T-helper 1 cell treated with Interleukin-12 subunit alpha and Interleukin-12 subunit beta and Interleukin-4 antibody, amounts not matched to agents 30 ng/mL and 1 ng/mL, for 36 hours (primary cell): ENCODE measurements around the gene MYOD1. TPM values are rescaled to one million over a fixed set of nuclear protein-coding genes. Genes with fewer than 3 reads are reported as not detected.

Experiments used
- intact Hi-C: fragments of 100-400 bp; cut with micrococcal nuclease; formaldehyde crosslinking; loops from one replicate; pipeline ENCODE4 v1.15.1; 2024
- total RNA-seq: library from RNA; stranded (reverse); gene quantifications from 2 replicates; pipeline ENCODE4 v1.2.3, GENCODE V29; 2022

The MYOD1 gene
- total RNA-seq, 1 donor from 2014 or later = not detected

DNA sequence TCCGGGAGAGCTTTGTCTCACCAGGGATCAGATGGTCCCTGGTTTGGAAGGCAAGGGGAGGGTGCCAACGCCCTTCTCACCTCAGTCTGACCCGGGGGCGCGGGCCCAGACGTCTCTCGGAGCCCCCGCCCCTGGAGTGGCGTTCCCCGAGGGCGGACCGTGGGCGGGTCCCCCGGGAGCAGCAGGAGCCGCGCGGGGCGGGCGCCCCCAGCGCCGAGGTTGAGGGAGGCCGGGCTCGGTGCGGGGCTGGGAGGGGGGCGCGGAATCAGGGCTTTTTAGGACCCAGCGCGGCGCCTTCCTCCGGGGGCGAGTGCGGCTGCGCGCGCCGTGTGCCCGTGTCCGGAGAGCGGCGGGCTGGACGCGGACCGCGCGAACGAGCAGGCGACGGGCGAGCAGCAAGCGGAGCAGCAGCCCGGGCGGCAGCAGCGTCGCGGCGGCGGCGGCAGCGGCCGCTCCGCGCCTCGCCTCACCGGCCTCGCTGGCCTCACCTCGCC lies 15.1 kb downstream of the MYOD1 start, which contains the start of gene KCNC1:
TSS of gene KCNC1 (plus strand) at position 364 of the 494 bp plus-strand sequence. CDS start 1,222 bp downstream, outside the sequence.
- intact Hi-C loops = no loop called here

DNA sequence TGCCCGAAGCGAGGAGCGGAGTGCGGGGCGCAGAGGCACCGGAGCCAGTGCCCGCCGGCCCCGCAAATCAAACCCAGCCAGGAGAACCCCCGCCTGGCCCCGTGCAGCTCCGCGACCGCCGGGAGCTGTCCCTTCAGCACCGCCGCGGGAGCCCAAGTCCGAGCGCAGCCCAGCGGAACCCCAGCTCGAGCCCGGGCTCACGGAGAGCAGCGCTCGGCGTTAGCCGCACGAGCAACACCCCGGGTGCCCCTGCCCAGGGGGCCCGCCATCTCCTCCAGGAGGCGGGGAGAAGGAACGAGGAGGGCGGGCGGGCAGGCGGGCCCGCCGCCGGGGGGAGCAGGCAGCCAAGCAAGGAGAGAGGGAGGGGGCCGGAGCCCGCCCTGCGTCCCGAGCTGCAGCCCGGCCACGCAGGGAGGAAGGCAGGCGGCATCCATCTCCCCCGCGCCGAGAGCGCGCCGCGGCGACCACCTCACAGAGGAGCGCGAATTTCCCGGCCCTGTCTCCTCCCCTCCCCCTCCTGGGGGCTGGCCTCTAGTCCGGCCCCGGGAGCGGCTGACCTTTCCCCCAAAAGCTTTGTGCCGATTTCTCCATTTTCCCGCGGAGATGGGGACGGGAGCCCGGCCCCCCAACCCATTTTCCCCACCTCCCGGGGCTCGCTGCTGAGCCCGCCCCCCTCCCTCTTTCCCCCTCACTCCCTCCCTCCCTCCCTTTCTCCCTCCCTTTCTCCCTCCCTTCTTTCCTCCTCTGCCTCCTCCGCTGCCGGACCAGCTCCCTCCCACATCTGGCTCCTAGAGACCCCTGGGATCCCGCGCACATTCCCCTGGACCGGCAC lies 15.8 kb downstream of the MYOD1 start:
- intact Hi-C loops = loop anchor here (5.0 kb wide), 1 partner anchor 1128 kb away; no protein-coding TSS in a partner anchor

DNA sequence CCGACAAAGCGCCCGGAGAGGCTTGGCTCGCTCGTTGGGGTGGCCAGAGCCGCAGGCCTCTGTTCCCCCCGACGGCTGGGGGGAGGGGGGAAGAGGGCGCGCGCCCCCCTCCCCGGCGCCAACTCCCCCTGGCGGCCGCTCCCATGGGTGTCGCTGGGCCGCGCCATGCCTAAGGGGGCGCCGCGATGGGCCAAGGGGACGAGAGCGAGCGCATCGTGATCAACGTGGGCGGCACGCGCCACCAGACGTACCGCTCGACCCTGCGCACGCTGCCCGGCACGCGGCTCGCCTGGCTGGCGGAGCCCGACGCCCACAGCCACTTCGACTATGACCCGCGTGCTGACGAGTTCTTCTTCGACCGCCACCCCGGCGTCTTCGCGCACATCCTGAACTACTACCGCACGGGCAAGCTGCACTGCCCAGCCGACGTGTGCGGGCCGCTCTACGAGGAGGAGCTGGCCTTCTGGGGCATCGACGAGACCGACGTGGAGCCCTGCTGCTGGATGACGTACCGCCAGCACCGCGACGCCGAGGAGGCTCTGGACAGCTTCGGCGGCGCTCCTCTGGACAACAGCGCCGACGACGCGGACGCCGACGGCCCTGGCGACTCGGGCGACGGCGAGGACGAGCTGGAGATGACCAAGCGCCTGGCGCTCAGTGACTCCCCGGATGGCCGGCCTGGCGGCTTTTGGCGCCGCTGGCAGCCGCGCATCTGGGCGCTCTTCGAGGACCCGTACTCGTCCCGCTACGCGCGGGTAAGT lies 16.6 kb downstream of the MYOD1 start:
- intact Hi-C loops = loop anchor here (5.0 kb wide), 1 partner anchor 1129 kb away; no protein-coding TSS in a partner anchor

DNA sequence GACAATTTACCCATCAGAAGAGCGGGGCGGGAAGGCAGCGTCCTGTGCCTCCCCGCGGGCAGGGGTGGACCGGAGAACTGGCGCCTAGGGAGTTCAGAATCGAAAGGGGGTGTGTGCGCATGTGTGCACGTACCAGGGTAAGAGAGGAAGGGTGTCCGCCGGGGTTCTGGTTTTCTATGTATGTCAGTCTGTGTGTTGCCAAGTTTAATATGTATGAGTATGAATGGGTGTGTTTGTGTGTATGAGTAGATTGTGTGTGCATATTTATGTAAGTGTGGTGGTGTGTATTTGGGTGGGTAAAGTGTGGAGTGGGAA lies 17.2 kb downstream of the MYOD1 start:
- intact Hi-C loops = loop anchor here (5.0 kb wide), 1 partner anchor 1129 kb away; no protein-coding TSS in a partner anchor

DNA sequence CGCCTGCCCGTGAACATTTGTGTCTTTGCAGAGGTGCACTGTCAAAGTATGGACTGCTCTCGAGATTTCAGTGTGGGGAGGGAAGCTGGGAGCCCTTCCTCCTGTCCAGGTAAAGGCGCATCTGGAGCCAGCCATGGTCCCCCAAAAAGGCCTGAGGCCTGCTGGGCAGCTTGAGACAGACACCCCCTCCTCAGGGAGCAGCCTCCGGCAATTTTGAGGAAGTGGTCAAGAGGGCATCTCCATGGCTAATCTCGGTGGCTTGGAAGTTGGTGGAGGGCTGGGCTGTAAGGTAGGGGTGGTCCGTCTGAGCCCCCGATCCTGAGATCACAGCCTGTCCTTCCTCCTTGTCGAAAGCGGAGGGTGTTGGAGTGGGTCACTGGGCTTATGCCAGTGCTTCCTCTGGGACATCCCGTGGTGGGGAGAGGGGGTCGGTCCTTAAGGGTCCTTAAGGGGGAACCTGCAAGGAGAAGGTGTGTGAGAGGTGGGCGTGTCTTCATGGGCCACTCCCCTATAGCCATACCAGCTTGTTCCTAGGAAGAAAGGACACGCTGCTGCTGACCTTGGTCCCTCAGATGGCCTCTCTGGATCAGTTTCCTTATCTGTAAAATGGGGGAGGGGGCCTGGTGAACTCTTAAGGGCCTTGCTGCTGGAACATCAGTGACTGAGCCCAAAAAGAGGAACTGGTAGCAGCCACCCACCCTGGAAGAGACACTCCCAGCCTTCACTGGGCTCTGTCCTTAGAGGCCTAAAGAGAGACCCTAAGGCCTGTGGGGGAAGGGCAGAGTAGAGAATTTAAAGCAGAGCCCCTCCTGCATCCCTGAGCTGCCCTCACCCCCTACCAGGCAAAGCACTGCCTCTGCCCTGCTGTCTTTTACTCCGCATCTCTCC lies 17.8 kb downstream of the MYOD1 start:
- intact Hi-C loops = loop anchor here (5.0 kb wide), 1 partner anchor 1130 kb away; no protein-coding TSS in a partner anchor

DNA sequence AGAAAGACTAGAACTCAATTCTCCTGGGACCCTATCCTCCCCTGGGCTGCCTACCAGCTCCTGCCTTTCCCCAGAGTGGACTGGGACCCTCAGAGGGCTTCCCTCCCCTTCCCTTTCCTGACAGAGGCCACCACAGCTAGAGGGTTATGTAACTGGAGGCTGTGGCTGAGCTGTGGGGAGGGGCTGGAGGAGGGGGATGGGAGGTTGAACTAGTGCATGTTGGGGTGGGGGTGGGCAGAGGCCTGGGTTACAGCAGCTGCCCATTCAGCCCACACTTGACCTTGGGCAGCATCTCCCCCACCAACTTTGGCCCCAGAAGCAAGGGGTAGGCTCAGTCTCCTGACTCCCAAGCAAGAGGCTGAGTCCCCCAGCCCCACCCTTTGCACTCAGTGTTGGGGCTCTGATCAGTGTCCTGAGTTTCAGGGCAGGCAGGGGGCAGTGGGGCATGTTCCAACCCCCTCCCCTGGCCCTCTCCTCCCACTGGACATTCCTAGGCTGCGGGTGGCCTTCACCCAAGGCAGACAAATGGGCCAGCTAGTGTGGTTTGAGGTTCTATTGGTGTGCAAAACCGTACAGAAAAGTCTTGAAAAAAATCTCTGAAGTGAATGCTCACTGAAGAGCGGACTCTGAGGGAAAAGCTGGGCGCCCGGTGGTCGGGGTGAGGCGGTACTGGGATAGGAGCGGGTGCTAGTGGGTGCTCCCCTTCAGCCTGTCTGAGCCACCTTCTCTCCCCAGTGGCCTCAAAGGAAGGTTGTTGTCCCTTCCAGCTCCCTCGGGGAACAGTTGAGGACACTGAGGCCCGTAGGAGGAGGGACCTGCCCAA lies 19.0 kb downstream of the MYOD1 start:
- intact Hi-C loops = loop anchor here (5.0 kb wide), 1 partner anchor 1131 kb away; no protein-coding TSS in a partner anchor

DNA sequence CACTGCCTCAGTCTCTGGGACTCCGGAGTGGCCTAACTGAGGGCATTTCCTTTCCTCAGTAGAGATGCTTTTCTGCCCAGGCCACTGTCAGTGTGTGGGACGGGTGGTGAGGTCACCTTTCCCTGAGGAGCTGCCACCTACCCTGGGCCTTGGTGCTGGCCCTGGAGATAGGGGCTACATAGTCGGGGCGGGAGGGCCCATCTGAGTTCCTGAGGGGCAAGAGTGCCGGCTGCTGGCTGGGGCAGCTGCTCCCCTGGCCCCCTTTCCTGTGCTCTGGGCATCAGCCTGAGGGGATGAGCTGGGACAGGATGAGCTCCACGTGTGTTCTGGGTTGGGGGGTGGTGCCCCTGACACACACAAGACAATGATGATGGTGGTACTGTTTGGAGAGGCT lies 20.6 kb downstream of the MYOD1 start:
- intact Hi-C loops = loop anchor here (5.0 kb wide), 1 partner anchor 1133 kb away; no protein-coding TSS in a partner anchor

DNA sequence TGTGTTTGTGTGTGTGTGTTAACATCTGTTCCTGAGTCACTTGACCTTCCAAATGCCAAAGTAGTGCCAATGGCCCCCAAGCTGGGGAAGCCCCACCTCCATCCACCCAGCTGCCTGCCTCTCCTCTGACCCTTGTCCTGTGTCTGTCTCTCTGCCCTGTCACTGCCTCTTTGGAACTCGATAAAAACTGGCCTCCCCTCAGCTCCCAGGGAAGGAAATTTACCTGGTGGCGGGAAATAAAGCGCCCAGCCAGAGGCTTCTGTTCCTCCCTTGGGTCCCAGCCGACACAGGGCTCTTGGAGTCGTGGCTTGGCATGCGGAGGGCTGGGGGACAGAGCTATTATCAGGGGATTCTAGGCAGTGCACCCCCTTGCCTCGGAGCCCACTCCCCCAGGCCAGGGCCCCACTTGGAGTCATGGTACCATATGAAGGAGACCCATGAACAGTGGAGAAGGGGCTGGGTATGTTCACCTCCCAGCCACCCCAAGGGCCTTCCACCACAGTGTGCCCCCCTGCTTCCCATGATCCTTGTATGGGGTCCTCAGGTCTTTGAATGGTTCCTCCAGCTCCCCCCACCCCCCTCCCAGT lies 21.4 kb downstream of the MYOD1 start:
- intact Hi-C loops = no loop called here

DNA sequence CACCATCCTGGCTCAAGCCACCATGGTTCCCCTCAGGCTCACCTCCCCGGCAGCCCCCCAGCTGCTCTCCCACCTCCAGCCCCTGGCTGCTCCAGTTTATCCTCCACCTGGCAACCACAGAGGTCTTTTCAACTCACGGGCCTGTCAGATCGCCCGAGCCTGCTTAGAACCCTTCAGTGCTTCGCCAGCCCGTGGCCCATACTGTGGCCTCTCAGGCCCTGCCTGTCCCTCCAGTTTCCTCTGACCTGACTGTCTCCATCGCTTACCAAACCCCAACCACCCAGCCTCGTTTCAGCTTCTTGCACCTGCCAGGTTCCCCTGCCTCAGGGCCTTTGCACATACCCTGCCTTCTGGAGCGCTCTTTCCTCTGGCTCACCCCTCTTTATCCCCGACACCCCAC lies 22.1 kb downstream of the MYOD1 start:
- intact Hi-C loops = no loop called here

DNA sequence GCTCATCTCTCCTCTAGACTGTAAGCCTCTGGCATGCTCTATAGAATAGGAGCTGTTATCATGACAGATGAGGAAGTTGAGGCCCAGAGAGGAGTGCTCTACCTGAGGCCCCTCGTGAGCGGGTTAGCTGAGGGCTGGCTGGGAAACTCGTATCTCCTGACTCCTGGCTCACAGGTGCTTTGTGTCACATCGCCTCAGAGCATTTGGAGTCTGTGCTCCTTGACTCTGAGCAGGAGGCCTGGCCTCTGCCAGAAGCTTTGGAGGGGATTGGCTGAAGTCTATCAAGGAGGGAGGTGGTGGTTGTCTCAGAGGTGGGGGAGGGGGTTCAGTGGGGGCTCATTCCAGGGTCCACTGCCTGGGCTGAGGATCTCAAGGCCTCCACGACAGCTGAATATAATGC lies 22.6 kb downstream of the MYOD1 start:
- intact Hi-C loops = no loop called here

DNA sequence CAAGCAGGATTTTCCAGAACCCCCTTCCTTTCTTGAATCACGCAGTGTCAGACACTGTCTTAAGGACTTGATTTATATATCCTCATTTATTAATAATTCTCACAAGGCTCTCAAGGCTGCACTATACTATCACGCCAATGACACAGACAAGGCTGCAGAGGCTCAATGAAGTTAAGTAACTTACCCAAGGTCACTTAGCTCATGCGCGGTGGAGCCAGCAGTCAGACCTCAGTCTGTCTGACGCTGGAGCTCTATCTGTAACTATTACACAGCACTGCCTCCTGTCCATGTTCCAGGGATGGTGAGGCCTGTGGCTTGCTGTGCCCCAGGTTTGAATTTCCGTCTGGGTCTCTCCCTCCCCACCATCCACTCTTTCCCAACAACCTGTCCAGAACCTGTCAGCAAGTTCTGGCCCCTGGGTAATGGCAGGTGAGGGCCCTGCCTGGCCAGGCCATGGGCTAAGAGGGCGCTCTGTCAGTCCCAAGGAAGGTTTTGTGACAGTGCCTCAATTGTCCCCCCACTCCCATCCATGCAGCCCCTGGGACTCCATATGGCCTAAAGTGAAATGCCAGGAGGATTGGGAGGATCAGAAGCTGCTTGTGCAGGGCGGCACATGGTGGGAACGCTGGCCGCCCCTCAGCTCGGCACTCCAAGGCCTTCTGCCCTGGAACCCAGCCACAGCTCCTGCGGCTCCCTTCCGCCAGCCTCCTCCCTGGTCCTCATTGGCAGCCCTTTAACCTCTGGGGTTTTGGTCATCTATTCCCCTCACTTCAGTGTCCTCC lies 23.8 kb downstream of the MYOD1 start:
- intact Hi-C loops = no loop called here

DNA sequence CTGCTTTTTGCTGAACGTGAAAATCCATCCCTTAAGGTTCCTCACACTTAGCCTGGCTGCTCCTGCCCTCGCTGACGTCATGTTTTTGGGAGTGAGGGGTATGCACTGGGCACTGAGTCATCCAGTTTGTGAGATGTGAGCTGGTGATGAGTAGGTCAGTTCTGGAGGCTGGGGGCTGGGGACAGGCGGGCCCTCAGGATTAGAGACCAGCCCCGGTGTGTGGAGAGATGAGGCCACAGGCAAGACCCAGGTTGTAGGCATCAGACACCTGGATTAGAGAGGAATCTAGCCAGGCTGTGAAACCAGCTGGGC lies 24.4 kb downstream of the MYOD1 start:
- intact Hi-C loops = no loop called here

DNA sequence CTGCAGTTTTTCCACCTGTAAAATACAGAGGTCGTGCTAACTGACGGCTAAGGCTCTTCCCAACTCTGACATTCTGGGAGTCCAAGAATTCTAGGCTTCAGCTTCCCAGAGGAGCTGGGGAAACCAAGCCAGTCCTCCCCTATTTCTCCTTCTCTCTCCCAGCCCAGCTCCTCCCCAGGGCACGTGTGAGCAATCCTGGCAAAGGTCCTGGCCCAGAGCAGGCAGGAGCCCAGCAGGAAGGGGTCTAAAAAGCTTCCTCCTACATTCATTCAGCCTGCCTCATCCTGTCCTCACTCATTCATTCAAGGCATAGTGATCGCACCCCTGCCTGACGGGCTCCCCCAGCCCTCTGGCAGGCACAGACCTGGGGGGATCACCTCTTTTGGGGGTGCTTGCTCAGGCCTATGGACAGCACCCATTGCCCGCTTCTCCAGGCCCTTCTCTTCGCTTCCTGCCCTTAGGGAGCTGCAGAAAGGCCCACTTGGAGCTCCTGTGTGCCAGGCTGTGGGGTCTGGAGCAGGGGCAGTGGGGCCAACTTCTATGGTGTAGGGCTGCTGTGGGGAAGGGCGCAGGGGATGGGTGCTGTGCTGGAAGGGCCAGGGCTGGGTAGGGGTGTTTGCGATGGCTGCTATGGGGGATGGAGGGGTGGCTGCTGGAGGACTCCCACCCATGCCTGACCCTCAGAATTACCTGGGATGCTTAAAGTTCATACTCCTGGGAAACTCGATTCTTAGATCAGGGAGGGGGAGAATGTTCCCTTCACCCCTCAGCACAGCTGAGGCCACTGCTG lies 25.0 kb downstream of the MYOD1 start:
- intact Hi-C loops = no loop called here

DNA sequence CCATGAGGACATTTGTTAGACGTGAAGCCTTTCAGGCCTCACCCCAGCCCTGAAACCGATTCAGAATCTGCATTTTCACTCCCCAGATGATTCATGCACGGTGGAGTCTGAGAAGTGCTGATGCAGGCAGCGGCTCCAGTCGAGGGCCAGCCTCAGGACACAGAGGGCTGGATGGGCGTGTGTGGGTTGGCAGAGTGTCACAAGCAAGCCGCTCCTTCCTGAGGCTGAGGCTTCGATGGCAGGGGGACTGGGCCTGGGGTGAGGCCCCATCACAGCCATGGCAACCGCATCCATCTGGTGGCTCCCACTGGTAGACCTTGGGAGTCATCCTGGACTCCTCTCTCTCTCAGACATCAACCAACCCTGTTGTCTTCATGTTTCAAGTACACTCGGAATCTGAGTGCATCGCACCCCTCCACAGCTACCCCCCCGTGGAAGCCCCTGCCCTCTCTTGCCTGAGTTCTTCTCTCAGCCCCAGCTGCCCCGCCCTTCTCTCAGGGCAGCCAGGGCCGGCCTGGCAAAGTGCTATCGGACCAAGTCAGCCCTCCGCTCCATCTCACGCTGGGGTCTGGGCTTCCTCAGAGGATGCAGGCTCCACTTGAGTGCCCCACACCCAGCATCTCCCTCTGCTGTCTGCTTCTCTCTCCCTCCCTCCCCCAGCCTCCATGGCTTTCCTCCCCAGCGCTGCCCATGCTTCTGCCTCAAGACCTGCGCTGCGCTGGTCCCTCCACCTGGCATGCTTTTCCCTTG lies 25.8 kb downstream of the MYOD1 start:
- intact Hi-C loops = no loop called here

DNA sequence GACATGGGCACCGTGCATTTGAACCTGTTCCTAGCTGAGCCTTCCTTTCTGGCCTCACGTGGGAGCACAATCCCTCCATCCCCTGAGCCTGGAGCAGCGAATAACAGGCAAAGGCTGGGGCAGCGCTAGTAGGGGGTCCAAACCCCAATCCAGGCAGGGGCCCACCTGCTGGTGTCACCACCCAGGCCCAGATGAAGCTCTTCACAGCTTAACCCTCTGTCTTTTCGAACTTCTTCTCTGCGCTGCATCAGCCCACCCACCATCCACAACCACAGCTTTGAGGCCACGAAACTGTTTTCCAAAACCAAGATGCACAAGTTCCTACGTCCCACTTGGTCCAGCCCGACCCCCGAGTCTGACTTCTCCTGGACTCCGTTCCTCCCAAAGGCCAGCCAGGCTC lies 26.7 kb downstream of the MYOD1 start:
- intact Hi-C loops = no loop called here

DNA sequence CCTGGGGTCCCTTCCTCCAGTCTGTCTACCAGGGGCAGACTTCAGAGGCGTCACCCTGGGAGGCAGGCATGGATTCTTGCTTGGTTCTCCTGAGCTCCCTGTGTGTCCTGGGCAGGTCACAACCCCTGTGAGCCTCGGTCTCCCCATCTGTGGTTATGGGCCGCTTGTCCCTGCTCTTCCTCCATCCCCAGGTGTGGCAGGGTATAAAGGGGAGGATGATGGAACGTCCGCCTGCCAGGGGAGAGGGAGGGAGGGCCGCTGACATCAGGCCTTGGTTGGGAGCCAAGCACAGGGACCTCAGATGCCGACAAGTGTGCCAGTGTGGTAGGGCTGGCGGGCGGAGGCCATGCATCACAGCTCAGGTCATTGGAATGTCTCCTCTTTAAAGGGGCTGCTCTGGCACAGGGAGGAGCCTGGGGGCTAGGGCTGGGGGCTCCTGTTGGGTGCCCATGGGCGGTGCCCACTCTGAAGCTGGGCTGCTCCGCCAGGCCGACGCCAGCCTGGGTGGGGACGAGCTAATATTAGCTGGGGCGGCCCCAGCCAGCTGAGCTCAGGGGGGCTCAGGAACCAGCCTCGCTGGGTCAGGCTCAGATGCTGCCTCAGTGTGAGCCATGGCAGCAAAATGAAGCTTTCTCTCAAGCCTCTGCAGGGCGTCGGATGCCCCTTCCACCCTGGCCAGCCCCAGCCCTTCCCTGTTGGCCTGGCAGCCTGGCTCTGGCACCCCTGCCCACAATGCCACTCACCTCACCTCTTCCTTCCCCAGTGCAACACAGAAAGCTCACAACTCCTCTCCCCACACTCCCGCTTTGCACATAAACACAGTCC lies 28.0 kb downstream of the MYOD1 start:
- intact Hi-C loops = no loop called here

DNA sequence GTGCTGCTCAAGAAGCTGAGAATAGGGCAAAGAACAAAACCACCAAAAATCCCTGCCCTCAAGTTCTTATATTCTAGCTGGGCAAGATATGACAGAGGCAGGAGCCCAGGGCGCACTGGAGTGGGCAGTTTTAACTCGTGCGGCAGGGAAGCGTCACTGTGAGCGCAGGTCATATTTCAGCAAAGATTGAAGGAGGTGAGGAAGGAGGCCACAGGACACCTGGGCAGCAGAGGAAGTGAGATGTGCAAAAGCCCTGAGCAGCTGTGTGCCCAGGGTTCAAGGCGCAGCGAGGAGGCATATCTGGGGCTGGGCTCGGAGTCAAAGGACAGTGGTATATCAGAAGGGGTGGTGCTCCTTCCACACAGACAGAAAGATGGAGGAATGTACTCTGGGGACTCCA lies 28.7 kb downstream of the MYOD1 start:
- intact Hi-C loops = no loop called here
